Smooth muscle cell (in vitro differentiated cells): ENCODE results near the gene INS. TPM values are rescaled to one million over a fixed set of nuclear protein-coding genes. Genes with fewer than 3 reads are reported as not detected.

ENCODE experiments used
- DNase-seq: peaks from one replicate; lab custom pipeline; 2025; ENCODE audit not compliant: unreplicated experiment; lab: John Stamatoyannopoulos, UW
- H2AFZ ChIP-seq: fragments of 200-600 bp; sonication (generic); 2 replicates; pipeline ENCODE4 v1.6.0; 2016; ENCODE audit warnings: antibody characterized with exemption, low read depth, mild to moderate bottlenecking
- H3F3A ChIP-seq: fragments of 200-600 bp; sonication (generic); 2 replicates; pipeline ENCODE4 v1.6.0; 2017; ENCODE audit warnings: antibody characterized with exemption, low read depth
- H3K27ac ChIP-seq: fragments of 200-600 bp; sonication (generic); 2 replicates; pipeline ENCODE4 v1.5.1; 2016; ENCODE audit warnings: low read depth, mild to moderate bottlenecking
- H3K27me3 ChIP-seq: fragments of 200-600 bp; sonication (generic); 2 replicates; pipeline ENCODE4 v1.6.1; 2016; ENCODE audit warnings: low read depth, mild to moderate bottlenecking
- H3K36me3 ChIP-seq: fragments of 200-600 bp; sonication (generic); 2 replicates; pipeline ENCODE4 v1.5.1; 2016; ENCODE audit warnings: low read depth
- H3K4me1 ChIP-seq: fragments of 200-600 bp; sonication (generic); 2 replicates; pipeline ENCODE4 v1.5.1; 2016; ENCODE audit warnings: low read depth
- H3K4me2 ChIP-seq: fragments of 200-600 bp; sonication (generic); 2 replicates; pipeline ENCODE4 v1.6.0; 2016; ENCODE audit warnings: mild to moderate bottlenecking
- H3K4me3 ChIP-seq: fragments of 200-600 bp; sonication (generic); 2 replicates; pipeline ENCODE4 v1.5.1; 2016; ENCODE audit warnings: mild to moderate bottlenecking
- H3K79me2 ChIP-seq: fragments of 200-600 bp; sonication (generic); 2 replicates; pipeline ENCODE4 v1.6.0; 2016; ENCODE audit warnings: low read depth, mild to moderate bottlenecking
- H3K9ac ChIP-seq: fragments of 200-600 bp; sonication (generic); 2 replicates; pipeline ENCODE4 v1.6.0; 2016; ENCODE audit warnings: low read depth
- H3K9me3 ChIP-seq: fragments of 200-600 bp; sonication (generic); replicated peaks from 2 replicates; pipeline ENCODE4 v1.5.1; 2016; ENCODE audit warnings: low read depth
- H4K20me1 ChIP-seq: fragments of 200-600 bp; sonication (generic); 2 replicates; pipeline ENCODE4 v1.6.0; 2016; ENCODE audit warnings: low read depth
- CTCF ChIP-seq: fragments of 200-600 bp; sonication (generic); IDR thresholded peaks from 2 replicates; pipeline ENCODE4 v1.5.1; 2017; ENCODE audit warnings: borderline replicate concordance, mild to moderate bottlenecking, antibody characterized with exemption; ENCODE audit not compliant: insufficient read depth, poor library complexity, severe bottlenecking
- WGBS: methylation state at CpG from one replicate; pipeline ENCODE4 v1.1.7; 2016; ENCODE audit warnings: low lambda C conversion rate; 5-methylcytosine and 5-hydroxymethylcytosine counted together
- polyA plus RNA-seq: library from polyadenylated mRNA; unstranded; fragments of >200 nt; fragmentation: Nextera tagmentation; extraction: Ambion mirVana; gene quantifications from 2 replicates; pipeline ENCODE4 v1.2.1, GENCODE V29; 2016
- total RNA-seq: library from RNA; depleted of rRNA; stranded (reverse); fragments of >200 nt; gene quantifications from 2 replicates; pipeline ENCODE4 v1.2.3, GENCODE V29; 2014

The INS gene
- total and polyA plus RNA-seq, 2 experiments from 2014 or later = not detected

GRCh38 chr11:2135648-2136201 is 25.3 kb downstream of the INS start:
- 55% methylated on average over 13 of the region's 14 CpGs for WGBS
- peak overlapping the region; percentile 92 for H3K4me3 ChIP-seq
- peaks cover 15% of the 10 kb centered on the region for H3K4me1 ChIP-seq
- H3F3A ChIP-seq = peaks cover 76% of the 10 kb centered on the region
- H4K20me1 ChIP-seq = peaks cover 82% of the 10 kb centered on the region
- H3K36me3 ChIP-seq = no peaks in the 10 kb centered on the region
- no peak overlapping the region for H3K27ac ChIP-seq
- no peak overlapping the region for H2AFZ ChIP-seq
- H3K9me3 ChIP-seq = no peaks in the 10 kb centered on the region
- no peak overlapping the region for H3K9ac ChIP-seq
- TF ChIP-seq CTCF = no peak
- peaks cover 68% of the 10 kb centered on the region for H3K79me2 ChIP-seq
- H3K4me2 ChIP-seq = peak overlapping the region; percentile 98
- H3K27me3 ChIP-seq = no peaks in the 10 kb centered on the region
- DNase-seq = no peak

GRCh38 chr11:2135018-2135569 is 25.9 kb downstream of the INS start:
- H3K4me2 ChIP-seq = peak overlapping the region; percentile 98
- 81% methylated on average over 26 of the region's 26 CpGs for WGBS

GRCh38 chr11:2134022-2135010 is 26.7 kb downstream of the INS start:
- H3K36me3 ChIP-seq = no peaks in the 10 kb centered on the region
- DNase-seq = no peak
- no peaks in the 10 kb centered on the region for H3K27me3 ChIP-seq
- WGBS = 72% methylated on average over 19 of the region's 19 CpGs
- peaks cover 9% of the 10 kb centered on the region for H3K4me1 ChIP-seq
- H3K9me3 ChIP-seq = no peaks in the 10 kb centered on the region
- H3K4me3 ChIP-seq = peak overlapping the region; percentile 92
- peaks cover 70% of the 10 kb centered on the region for H3F3A ChIP-seq
- H3K79me2 ChIP-seq = peaks cover 55% of the 10 kb centered on the region
- H2AFZ ChIP-seq = no peak overlapping the region
- peaks cover 96% of the 10 kb centered on the region for H4K20me1 ChIP-seq
- H3K4me2 ChIP-seq = peak overlapping the region; percentile 98
- H3K27ac ChIP-seq = peak overlapping the region; percentile 28
- H3K9ac ChIP-seq = no peak overlapping the region
- TF ChIP-seq CTCF = no peak

More at GRCh38 chr11:2135018-2135569, 25.9 kb downstream of the INS start:
- H3K4me3 ChIP-seq = peak overlapping the region; percentile 92
- no peaks in the 10 kb centered on the region for H3K36me3 ChIP-seq
- no peak overlapping the region for H3K27ac ChIP-seq
- H3K27me3 ChIP-seq = no peaks in the 10 kb centered on the region
- H3F3A ChIP-seq = peaks cover 76% of the 10 kb centered on the region
- peaks cover 89% of the 10 kb centered on the region for H4K20me1 ChIP-seq
- H3K9ac ChIP-seq = no peak overlapping the region
- H2AFZ ChIP-seq = no peak overlapping the region
- peaks cover 61% of the 10 kb centered on the region for H3K79me2 ChIP-seq
- DNase-seq = no peak
- no peak for TF ChIP-seq CTCF
- H3K9me3 ChIP-seq = no peaks in the 10 kb centered on the region
- H3K4me1 ChIP-seq = peaks cover 11% of the 10 kb centered on the region
